Tibial artery (tissue), 4 donors: Measurements from ENCODE around the gene PLPP4.

Experiments
- DNase-seq, 2 donors: peaks; one replicate each; pipeline ENCODE4 v3.0.0-alpha.2; 2019
- H3K27ac ChIP-seq, 2 donors: fragments of 200-600 bp; sonication (generic) in 1 of 2; 1 replicate in 1 of 2; 2 replicates in 1 of 2; pipeline ENCODE4 v1.5.1; 2018 to 2019; ENCODE audit warnings: mild to moderate bottlenecking in 1 of 2
- H3K27me3 ChIP-seq, 2 donors: fragments of 200-600 bp; sonication (generic) in 1 of 2; one replicate each; pipeline versions ENCODE4 v1.5.1 to v1.6.0; 2016 to 2019
- H3K36me3 ChIP-seq, 3 donors: fragments of 200-600 bp; sonication (generic) in 2 of 3; one replicate each; pipeline ENCODE4 v1.5.1; 2016 to 2019; ENCODE audit warnings: mild to moderate bottlenecking in 2 of 3
- H3K4me1 ChIP-seq, 4 donors: fragments of 200-600 bp; sonication (generic) in 2 of 4; 1 replicate in 3 of 4; 2 replicates in 1 of 4; pipeline ENCODE4 v1.5.1; 2016 to 2019
- H3K4me3 ChIP-seq, 2 donors: fragments of 200-600 bp; sonication (generic) in 1 of 2; 1 replicate in 1 of 2; 2 replicates in 1 of 2; pipeline ENCODE4 v1.5.1; 2018 to 2019; ENCODE audit warnings: mild to moderate bottlenecking in 2 of 2
- H3K9me3 ChIP-seq, 3 donors: fragments of 200-600 bp; sonication (generic) in 1 of 3; one replicate each; pipeline ENCODE4 v1.5.1; 2016 to 2019
- CTCF ChIP-seq, 2 experiments: fragments of 200-600 bp in 1 of 2; fragments of 450-650 bp in 1 of 2; IDR thresholded peaks; one replicate each; pipeline ENCODE4 v1.5.1; 2017 to 2019; ENCODE audit warnings: antibody characterized with exemption in 2 of 2, mild to moderate bottlenecking in 1 of 2, moderate library complexity in 1 of 2
- intact Hi-C: fragments of 100-400 bp; cut with DNase I; formaldehyde crosslinking; loops from one replicate; pipeline ENCODE4 v1.15.0; 2023; ENCODE audit warnings: low total_unique reads

PLPP4 gene

GRCh38 chr10:120485946-120486345, 28.9 kb downstream of the PLPP4 start:
- intact Hi-C loops = no loop called here
- no peaks in the 10 kb centered on the region for H3K36me3 ChIP-seq
- no peak overlapping the region for H3K4me3 ChIP-seq
- no peak for DNase-seq
- peaks cover 0 to 10% (median 0%) of the 10 kb centered on the region in 3 donors for H3K9me3 ChIP-seq
- no peak overlapping the region for H3K27ac ChIP-seq
- TF ChIP-seq CTCF (IDR thresholded peaks at IDR 0.05) = no peak
- H3K27me3 ChIP-seq = no peaks in the 10 kb centered on the region
- H3K4me1 ChIP-seq = no peaks in the 10 kb centered on the region

GRCh38 chr10:120486671-120487205, 29.7 kb downstream of the PLPP4 start:
- Histone ChIP-seq H3K27me3 (no peaks in the 10 kb centered on the region), H3K4me3 (no peak overlapping the region), H3K36me3 (no peaks in the 10 kb centered on the region), H3K9me3 (peaks cover 0 to 9% (median 0%) of the 10 kb centered on the region in 3 donors), H3K27ac (no peak overlapping the region), H3K4me1 (no peaks in the 10 kb centered on the region)
- no peak for TF ChIP-seq CTCF (IDR thresholded peaks at IDR 0.05)
- intact Hi-C loops = no loop called here
- DNase-seq = no peak

- H3K27ac ChIP-seq = no peak overlapping the region
- H3K4me1 ChIP-seq = no peaks in the 10 kb centered on the region
- DNase-seq = no peak
- intact Hi-C loops = no loop called here
- no peak overlapping the region for H3K4me3 ChIP-seq
- H3K9me3 ChIP-seq = no peaks in the 10 kb centered on the region
- no peaks in the 10 kb centered on the region for H3K27me3 ChIP-seq
- H3K36me3 ChIP-seq = no peaks in the 10 kb centered on the region
- no peak for TF ChIP-seq CTCF (IDR thresholded peaks at IDR 0.05)
These were observed 33.3 kb downstream of the PLPP4 start for GRCh38 chr10:120490288-120490687.

- Histone ChIP-seq H3K27me3 (no peaks in the 10 kb centered on the region), H3K9me3 (no peaks in the 10 kb centered on the region)
These were observed 35.3 kb downstream of the PLPP4 start for GRCh38 chr10:120492346-120492745.

GRCh38 chr10:120493411-120494312, 36.6 kb downstream of the PLPP4 start:
- no peaks in the 10 kb centered on the region for H3K4me1 ChIP-seq
- intact Hi-C loops = no loop called here
- H3K4me3 ChIP-seq = no peak overlapping the region
- H3K36me3 ChIP-seq = no peaks in the 10 kb centered on the region
- H3K27ac ChIP-seq = no peak overlapping the region
- H3K9me3 ChIP-seq = no peaks in the 10 kb centered on the region
- no peak for DNase-seq
- TF ChIP-seq CTCF (IDR thresholded peaks at IDR 0.05) = no peak
- no peaks in the 10 kb centered on the region for H3K27me3 ChIP-seq

More at GRCh38 chr10:120492346-120492745, 35.3 kb downstream of the PLPP4 start:
- Histone ChIP-seq H3K4me1 (no peaks in the 10 kb centered on the region), H3K27ac (no peak overlapping the region), H3K4me3 (no peak overlapping the region), H3K36me3 (no peaks in the 10 kb centered on the region)
- no peak for DNase-seq
- no peak for TF ChIP-seq CTCF (IDR thresholded peaks at IDR 0.05)
- intact Hi-C loops = no loop called here
